Measurements from ENCODE around the gene NPR2. TPM values are rescaled to one million over a fixed set of nuclear protein-coding genes. Genes with fewer than 3 reads are reported as not detected.

NPR2 gene
- total and polyA plus RNA-seq, 2 of the 13 experiments (the other 11 are each of a cell fraction or from before 2014, with no cell fraction given): 7.4 to 9.4 TPM

- ChIA-PET CTCF (ENCODE audit: low intra/inter-chr PET ratio, low total read pairs) (no interaction called here), POLR2A (no interaction called here)
- BruUV-seq (replicated peaks): no TSS peak
- no peak overlapping the region for H2AFZ ChIP-seq (ENCODE audit: low read length)
- H3K36me3 ChIP-seq (replicated peaks in 1 of 2; ENCODE audit: control insufficient read depth in 1 of 2, insufficient read depth in 2 of 2, low read length in 2 of 2): no peaks in the 10 kb centered on the region
- no peak for ATAC-seq
- FAIRE-seq: no peak
- intact Hi-C loops (cut with micrococcal nuclease; ENCODE audit: unreplicated experiment): no loop called here
- H3K9me3 ChIP-seq (ENCODE audit: low read length): no peaks in the 10 kb centered on the region
- H3K27me3 ChIP-seq (ENCODE audit: control insufficient read depth in 1 of 2, insufficient read depth in 2 of 2, low read length in 2 of 2): no peaks in the 10 kb centered on the region; a peak in 1 of 5 replicates
- 100% methylated on average over 1 of the region's 5 CpGs for WGBS (ENCODE audit: low lambda C conversion rate)
- peaks cover 10% of the 10 kb centered on the region for H3K4me1 ChIP-seq (ENCODE audit: insufficient read depth, low read length)
- in situ Hi-C loops (cut with HindIII; ENCODE audit: extremely low pct_ligation_motif_present, low pct_unique_long_range_greater_than_20kb): no loop called here
- H4K20me1 ChIP-seq (ENCODE audit: insufficient read depth, low read length): no peaks in the 10 kb centered on the region
- no peak overlapping the region for H3K9ac ChIP-seq (ENCODE audit: insufficient read depth, low read depth, low read length)
- H3K4me2 ChIP-seq (ENCODE audit: low read depth, low read length): no peak overlapping the region
- TF ChIP-seq POGZ (CRISPR knock-in tag; IDR thresholded peaks at IDR 0.05) (no peak), ZNF552 (CRISPR knock-in tag; IDR thresholded peaks at IDR 0.05; ENCODE audit: borderline replicate concordance) (no peak), KAT7 (CRISPR knock-in tag; IDR thresholded peaks at IDR 0.05; ENCODE audit: borderline replicate concordance) (no peak), IRF2 (CRISPR knock-in tag; IDR thresholded peaks at IDR 0.05) (no peak), SMAD9 (CRISPR knock-in tag; IDR thresholded peaks at IDR 0.05) (no peak), TFDP1 (CRISPR knock-in tag; IDR thresholded peaks at IDR 0.05; ENCODE audit: borderline replicate concordance) (no peak), ZNF205 (CRISPR knock-in tag; IDR thresholded peaks at IDR 0.05) (no peak), GABPA (IDR thresholded peaks at IDR 0.05; ENCODE audit: low read depth, low read length) (no peak), GABPA (CRISPR knock-in tag; IDR thresholded peaks at IDR 0.05; ENCODE audit: low read depth) (no peak), ZSCAN21 (CRISPR knock-in tag; IDR thresholded peaks at IDR 0.05; ENCODE audit: borderline replicate concordance) (no peak), ZBTB26 (CRISPR knock-in tag; IDR thresholded peaks at IDR 0.05; ENCODE audit: borderline replicate concordance) (no peak), TOE1 (CRISPR knock-in tag; IDR thresholded peaks at IDR 0.05) (no peak), ZNF564 (CRISPR knock-in tag; IDR thresholded peaks at IDR 0.05) (no peak), ZNF138 (CRISPR knock-in tag; IDR thresholded peaks at IDR 0.05; ENCODE audit: low read depth) (no peak), ZNF24 (IDR thresholded peaks at IDR 0.05) (no peak), ZMAT3 (CRISPR knock-in tag; conservative IDR thresholded peaks at IDR 0.05) (no peak), ISL2 (CRISPR knock-in tag; IDR thresholded peaks at IDR 0.05) (no peak), NR2F6 (IDR thresholded peaks at IDR 0.05) (no peak), NR2F6 (CRISPR knock-in tag; IDR thresholded peaks at IDR 0.05) (no peak), FUBP1 (CRISPR knock-in tag; IDR thresholded peaks at IDR 0.05; ENCODE audit: borderline replicate concordance) (no peak), KDM4B (CRISPR knock-in tag; IDR thresholded peaks at IDR 0.05) (no peak), DPF2 (CRISPR knock-in tag; IDR thresholded peaks at IDR 0.05; ENCODE audit: borderline replicate concordance, low read depth) (no peak)
- H3K4me3 ChIP-seq (replicated peaks in 1 of 3; ENCODE audit: insufficient read depth in 1 of 3, low read depth in 2 of 3, low read length in 3 of 3): no peak overlapping the region
- H3K27ac ChIP-seq (ENCODE audit: extremely low read length, insufficient read depth, low read length): no peak overlapping the region
- no peak for DNase-seq (ENCODE audit: low spot score)
- no peaks in the 10 kb centered on the region for H3K79me2 ChIP-seq (ENCODE audit: insufficient read depth, low read length)
Measured at GRCh38 chr9:35841645-35841900, 50.2 kb downstream of the NPR2 start.
